LNCaP clone FGC (cell line): ENCODE results near the gene AS3MT.

Source experiments
- DNase-seq: peaks from one replicate; pipeline ENCODE4 v3.0.0-alpha.2; 2011; ENCODE audit warnings: low read depth
- H3K4me3 ChIP-seq: 2 replicates; pipeline ENCODE4 v1.5.1; 2011; ENCODE audit warnings: mild to moderate bottlenecking, low read depth, low read length, control low read depth
- CTCF ChIP-seq: IDR thresholded peaks from 2 replicates; pipeline ENCODE4 v1.5.1; 2012; ENCODE audit warnings: mild to moderate bottlenecking; ENCODE audit not compliant: control insufficient read depth, insufficient read depth; ENCODE audit errors: extremely low read depth

Gene AS3MT

GRCh38 chr10:102949916-102950315, 80.6 kb downstream of the AS3MT start:
- DNase-seq: no peak
- TF ChIP-seq CTCF: no peak
- no peak overlapping the region for H3K4me3 ChIP-seq

GRCh38 chr10:102951316-102951715, 82.0 kb downstream of the AS3MT start:
- no peak for DNase-seq
- H3K4me3 ChIP-seq: no peak overlapping the region
- TF ChIP-seq CTCF: no peak
